Large intestine (tissue), 3 donors: ENCODE measurements around the gene ATG9A. TPM values are rescaled to one million over a fixed set of nuclear protein-coding genes. Genes with fewer than 3 reads are reported as not detected.
"Not testable (repeated sequence)": the region's sequence is repeated elsewhere in the genome, so short reads cannot be mapped to it uniquely, and the experiment has no call there.

Experiments used
- DNase-seq, 2 donors: peaks; one replicate each; pipeline versions ENCODE4 v3.0.0 to v3.0.0-alpha.2; 2013
- H3K27ac ChIP-seq: one replicate; pipeline ENCODE4 v1.5.1; 2013; ENCODE audit warnings: low read length
- H3K27me3 ChIP-seq: 2 replicates; pipeline ENCODE4 v1.6.1; 2013; ENCODE audit warnings: low read length; ENCODE audit not compliant: control insufficient read depth, insufficient read depth
- H3K36me3 ChIP-seq: 2 replicates; pipeline ENCODE4 v1.6.1; 2013; ENCODE audit warnings: low read length; ENCODE audit not compliant: control insufficient read depth, insufficient read depth
- H3K4me1 ChIP-seq: one replicate; pipeline ENCODE4 v1.6.1; 2013; ENCODE audit warnings: low read length; ENCODE audit not compliant: control insufficient read depth, insufficient read depth
- H3K4me3 ChIP-seq: one replicate; pipeline ENCODE4 v1.5.1; 2013; ENCODE audit warnings: low read length
- H3K9me3 ChIP-seq: one replicate; pipeline ENCODE4 v1.6.1; 2013; ENCODE audit warnings: mild to moderate bottlenecking, low read depth, low read length, moderate library complexity; ENCODE audit not compliant: control insufficient read depth
- WGBS: methylation state at CpG from one replicate; pipeline ENCODE4 v1.1.5; 2013; ENCODE audit warnings: low lambda C conversion rate; ENCODE audit not compliant: insufficient coverage; 5-methylcytosine and 5-hydroxymethylcytosine counted together
- polyA plus RNA-seq: library from polyadenylated mRNA; unstranded; fragments of 120-200 nt; gene quantifications from one replicate; pipeline ENCODE4 v1.2.1, GENCODE V29; 2013

The ATG9A gene
- polyA plus RNA-seq, 1 donor, result 41.2 TPM

GRCh38 chr2:219270055-219270372 is 40.6 kb upstream of the ATG9A start:
- Histone ChIP-seq H3K27me3 (no peaks in the 10 kb centered on the region), H3K27ac (no peak overlapping the region), H3K9me3 (no peaks in the 10 kb centered on the region), H3K4me1 (peaks cover 17% of the 10 kb centered on the region), H3K4me3 (no peak overlapping the region), H3K36me3 (no peaks in the 10 kb centered on the region)
- DNase-seq, result peak in 1 of 2 donors; percentile 39
- no CpG with 5 or more reads among the region's 5 CpGs for WGBS

GRCh38 chr2:219269362-219270054 is 40.1 kb upstream of the ATG9A start:
- H3K36me3 ChIP-seq, result no peaks in the 10 kb centered on the region
- H3K27ac ChIP-seq, result no peak overlapping the region
- WGBS, result no CpG with 5 or more reads among the region's 8 CpGs
- peak; percentile 85 to 91 for DNase-seq
- no peak overlapping the region for H3K4me3 ChIP-seq
- H3K9me3 ChIP-seq, result no peaks in the 10 kb centered on the region
- H3K27me3 ChIP-seq, result no peaks in the 10 kb centered on the region
- H3K4me1 ChIP-seq, result peaks cover 17% of the 10 kb centered on the region

GRCh38 chr2:219268294-219268693 is 38.9 kb upstream of the ATG9A start:
- no CpG with 5 or more reads among the region's 2 CpGs for WGBS
- Histone ChIP-seq H3K4me1 (peaks cover 17% of the 10 kb centered on the region), H3K4me3 (no peak overlapping the region), H3K9me3 (no peaks in the 10 kb centered on the region), H3K27me3 (no peaks in the 10 kb centered on the region), H3K36me3 (no peaks in the 10 kb centered on the region), H3K27ac (no peak overlapping the region)
- no peak for DNase-seq

- H3K4me1 ChIP-seq, result peaks cover 17% of the 10 kb centered on the region
- no peak overlapping the region for H3K27ac ChIP-seq
- no peak for DNase-seq
- H3K4me3 ChIP-seq, result no peak overlapping the region
- no peaks in the 10 kb centered on the region for H3K36me3 ChIP-seq
- WGBS, result no CpG with 5 or more reads among the region's 1 CpG
- no peaks in the 10 kb centered on the region for H3K9me3 ChIP-seq
- no peaks in the 10 kb centered on the region for H3K27me3 ChIP-seq
Measured at GRCh38 chr2:219266886-219267285, 37.5 kb upstream of the ATG9A start.

GRCh38 chr2:219266232-219266631 is 36.8 kb upstream of the ATG9A start:
- no CpG with 5 or more reads among the region's 5 CpGs for WGBS
- DNase-seq, result no peak
- Histone ChIP-seq H3K4me1 (peaks cover 17% of the 10 kb centered on the region), H3K27ac (no peak overlapping the region), H3K27me3 (peaks cover 5% of the 10 kb centered on the region), H3K4me3 (no peak overlapping the region), H3K36me3 (no peaks in the 10 kb centered on the region), H3K9me3 (no peaks in the 10 kb centered on the region)

- 100% methylated on average over 1 of the region's 5 CpGs for WGBS
- Histone ChIP-seq H3K9me3 (no peaks in the 10 kb centered on the region), H3K36me3 (no peaks in the 10 kb centered on the region), H3K4me3 (no peak overlapping the region), H3K4me1 (no peaks in the 10 kb centered on the region), H3K27ac (no peak overlapping the region), H3K27me3 (peaks cover 13% of the 10 kb centered on the region)
- no peak for DNase-seq
Measured at GRCh38 chr2:219261024-219261855, 31.8 kb upstream of the ATG9A start.

- not testable (repeated sequence) for H3K27ac ChIP-seq, H3K4me1 ChIP-seq, H3K9me3 ChIP-seq, H3K4me3 ChIP-seq, DNase-seq, H3K36me3 ChIP-seq
- 80% methylated on average over 1 of the region's 10 CpGs for WGBS
- H3K27me3 ChIP-seq, result peaks cover 35% of the 10 kb centered on the region
Measured at GRCh38 chr2:219258942-219259341, 29.5 kb upstream of the ATG9A start.

- no peak overlapping the region for H3K27ac ChIP-seq
- no peaks in the 10 kb centered on the region for H3K9me3 ChIP-seq
- peaks cover 33% of the 10 kb centered on the region for H3K4me1 ChIP-seq
- WGBS, result 46% methylated on average over 3 of the region's 12 CpGs
- H3K27me3 ChIP-seq, result peaks cover 46% of the 10 kb centered on the region
- peaks cover 8% of the 10 kb centered on the region for H3K36me3 ChIP-seq
- peak overlapping the region; percentile 45 for H3K4me3 ChIP-seq
- DNase-seq, result no peak
Measured at GRCh38 chr2:219254590-219255201, 25.3 kb upstream of the ATG9A start.

GRCh38 chr2:219253753-219254589 is 24.5 kb upstream of the ATG9A start, which contains the start of gene TUBA4A:
TUBA4A (minus strand) TSS chr2:219253918; CDS start chr2:219253858, 60 bp downstream.
- H3K27me3 ChIP-seq, result peaks cover 46% of the 10 kb centered on the region
- no CpG with 5 or more reads among the region's 76 CpGs for WGBS
- peaks cover 40% of the 10 kb centered on the region for H3K4me1 ChIP-seq
- no peaks in the 10 kb centered on the region for H3K9me3 ChIP-seq
- H3K36me3 ChIP-seq, result peaks cover 8% of the 10 kb centered on the region
- peak within 1 kb of the TSS; percentile 15 for H3K27ac ChIP-seq
- DNase-seq, result peak; percentile 76 to 83
- H3K4me3 ChIP-seq, result peak within 1 kb of the TSS; percentile 45
